Omental fat pad (tissue), 4 donors: Measurements from ENCODE around the gene CHML. TPM values are rescaled to one million over a fixed set of nuclear protein-coding genes. Genes with fewer than 3 reads are reported as not detected.

Experiments used
- ATAC-seq: fragments of 150-250 bp; one replicate; pipeline ENCODE4 v1.9.1; 2016; ENCODE audit warnings: mild to moderate bottlenecking, moderate library complexity; ENCODE audit not compliant: low FRiP score
- DNase-seq: peaks from one replicate; pipeline ENCODE4 v3.0.0-alpha.2; 2019; ENCODE audit warnings: low spot score
- CTCF ChIP-seq, 3 donors: fragments of 450-650 bp; IDR thresholded peaks; one replicate each; pipeline ENCODE4 v1.5.1; 2016 to 2017; ENCODE audit warnings: antibody characterized with exemption in 3 of 3, mild to moderate bottlenecking in 3 of 3, moderate library complexity in 2 of 3
- total RNA-seq, 4 donors: library from RNA; depleted of rRNA; stranded (reverse); fragments of >200 nt; gene quantifications; one replicate each; pipeline ENCODE4 v1.1.0, GENCODE V29; 2016

Gene CHML
- total RNA-seq, 4 donors from 2014 or later, result 4.8 to 12.6 (median 7.7) TPM

DNA sequence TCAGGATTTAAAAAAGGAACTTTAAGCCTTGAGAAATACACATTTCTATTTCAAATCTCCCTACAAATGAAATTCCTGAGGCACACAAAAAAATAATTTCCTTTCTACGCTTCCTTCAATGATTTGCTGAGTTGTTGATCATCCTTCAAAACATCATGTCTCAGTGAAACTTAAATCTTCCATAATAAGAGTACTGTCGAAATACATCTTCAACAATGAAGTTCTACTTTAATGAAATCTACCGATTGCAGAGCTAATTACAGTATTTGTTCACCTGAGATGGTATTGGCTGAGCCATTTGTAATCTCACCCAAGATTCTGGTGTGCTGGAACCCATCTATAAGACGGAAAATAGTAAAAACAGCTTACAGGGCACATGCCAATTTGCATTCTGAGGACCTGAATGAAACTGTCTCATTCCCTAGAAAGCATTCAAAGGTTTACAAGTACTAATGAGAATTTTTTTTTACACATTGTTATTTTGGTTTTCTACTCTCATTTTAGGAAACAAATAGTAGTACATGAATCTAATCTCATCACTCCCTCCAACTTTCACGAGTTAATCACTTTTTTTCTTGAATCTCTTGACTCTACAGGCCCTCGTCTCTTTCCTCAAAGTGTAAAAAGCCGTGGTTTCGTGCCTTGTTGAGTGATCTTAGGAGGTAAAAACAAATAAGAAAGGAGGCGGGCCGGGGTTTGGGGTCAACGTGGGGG lies 1.1 kb downstream of the CHML start:
- no peak for ATAC-seq
- DNase-seq, result no peak
- no peak for TF ChIP-seq CTCF (IDR thresholded peaks at IDR 0.05)

GRCh38 chr1:241638099-241638682 lies 2.0 kb downstream of the CHML start:
- DNase-seq (no peak), ATAC-seq (no peak)
- no peak for TF ChIP-seq CTCF (IDR thresholded peaks at IDR 0.05)

GRCh38 chr1:241637604-241638003 lies 2.6 kb downstream of the CHML start:
- no peak for ATAC-seq
- DNase-seq, result no peak
- no peak for TF ChIP-seq CTCF (IDR thresholded peaks at IDR 0.05)

- DNase-seq (no peak), ATAC-seq (no peak)
- TF ChIP-seq CTCF (IDR thresholded peaks at IDR 0.05), result no peak
Observed at GRCh38 chr1:241637046-241637590, 3.1 kb downstream of the CHML start.

DNA sequence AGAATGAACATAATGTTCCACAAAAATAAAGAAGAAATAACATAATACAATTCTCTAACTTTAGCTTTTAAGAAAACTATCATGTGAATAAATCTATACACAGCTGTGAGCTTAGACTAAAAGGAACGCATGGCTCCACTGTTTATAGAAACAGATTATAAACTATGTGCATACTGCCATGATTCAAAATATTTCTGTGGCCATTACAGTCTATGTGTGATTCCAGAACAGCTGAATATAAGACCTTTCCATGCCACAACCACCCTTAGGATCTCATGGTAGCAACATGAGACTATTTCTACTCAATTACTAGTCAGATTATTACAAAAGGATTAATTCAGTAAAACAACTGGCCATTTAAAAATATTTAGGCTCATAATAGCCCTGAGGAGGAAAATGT lies 3.9 kb downstream of the CHML start:
- TF ChIP-seq CTCF (IDR thresholded peaks at IDR 0.05), result no peak
- ATAC-seq (no peak), DNase-seq (no peak)

DNA sequence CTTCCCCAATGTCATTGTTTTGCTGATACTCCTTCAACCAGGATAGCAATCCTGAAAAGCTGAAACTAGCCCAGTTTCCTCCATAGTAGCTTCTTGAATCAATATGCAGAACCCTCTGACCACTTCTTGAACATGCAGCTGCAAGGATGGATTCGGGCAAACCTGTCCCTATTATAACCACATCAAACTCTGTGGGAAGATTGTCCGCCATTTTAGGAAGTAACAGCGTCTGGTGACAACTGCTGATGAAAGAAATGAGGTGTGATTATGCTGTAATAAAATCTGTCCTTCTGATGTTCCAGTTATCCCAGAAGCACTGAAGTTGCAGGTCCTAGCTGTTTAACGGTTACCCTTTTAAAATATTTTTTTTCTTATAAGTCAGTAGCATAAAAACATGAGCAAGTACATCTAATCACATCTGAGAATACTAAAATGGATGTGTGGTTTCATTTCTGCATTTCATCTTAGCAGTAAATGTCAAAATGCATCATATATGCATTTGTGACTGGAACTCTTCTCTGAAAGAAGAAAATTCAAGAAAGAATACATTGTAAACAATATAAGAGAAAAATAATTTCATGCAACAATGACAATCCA lies 4.5 kb downstream of the CHML start:
- DNase-seq (no peak), ATAC-seq (no peak)
- no peak for TF ChIP-seq CTCF (IDR thresholded peaks at IDR 0.05)
